ENCODE results near the gene PSMD5.
"Not testable (repeated sequence)": the region's sequence is repeated elsewhere in the genome, so short reads cannot be mapped to it uniquely, and the experiment has no call there.

Gene PSMD5

DNA sequence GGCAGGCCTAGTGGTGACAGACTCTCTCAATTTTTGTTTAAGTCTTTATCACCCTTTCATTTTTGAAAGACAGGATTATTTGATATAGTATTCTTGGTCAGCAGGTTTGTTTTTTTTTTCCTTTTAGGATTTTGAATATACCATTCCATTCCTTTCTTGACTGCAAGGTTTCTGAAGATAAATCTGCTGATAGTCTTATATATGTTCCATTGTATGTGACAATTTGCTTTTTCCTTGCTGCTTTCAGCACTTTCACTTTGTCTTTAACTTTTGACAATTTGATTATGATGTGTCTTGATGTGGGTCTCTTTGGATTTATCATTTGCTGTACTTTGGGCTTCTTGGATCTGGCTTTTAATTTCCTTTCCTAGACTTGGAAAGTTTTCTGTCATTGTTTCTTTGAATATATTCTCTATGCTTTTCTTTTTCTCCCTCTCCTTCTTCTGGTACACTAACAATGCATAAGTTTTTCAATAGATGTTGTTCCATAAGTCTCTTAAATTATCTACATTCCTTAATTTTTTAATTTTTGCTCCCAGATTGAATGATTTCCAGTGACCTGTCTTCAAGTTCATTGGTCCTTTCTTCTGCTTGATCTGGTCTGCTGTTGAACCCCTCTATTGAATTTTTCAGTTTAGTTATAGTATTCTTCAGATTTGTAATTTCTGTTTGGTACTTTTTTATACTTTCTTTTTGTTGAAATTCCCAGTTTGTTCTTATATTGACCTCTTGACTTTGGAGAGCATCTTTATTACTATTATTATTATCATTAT lies 34.9 kb downstream of the PSMD5 start:
- Histone ChIP-seq H3K9ac (ENCODE audit: low read depth, low read length) (no peak overlapping the region), H3K36me3 (ENCODE audit: control insufficient read depth, insufficient read depth, low read length) (no peaks in the 10 kb centered on the region), H3K9me3 (ENCODE audit: control insufficient read depth, insufficient read depth, low read length) (peaks cover 20% of the 10 kb centered on the region), H3K4me1 (ENCODE audit: control insufficient read depth, insufficient read depth, low read length) (no peaks in the 10 kb centered on the region), H3K27me3 (ENCODE audit: control insufficient read depth, insufficient read depth, low read length) (no peaks in the 10 kb centered on the region), H3K27ac (ENCODE audit: low read depth, low read length) (no peak overlapping the region), H3K4me3 (ENCODE audit: low read depth, low read length) (no peak overlapping the region)

DNA sequence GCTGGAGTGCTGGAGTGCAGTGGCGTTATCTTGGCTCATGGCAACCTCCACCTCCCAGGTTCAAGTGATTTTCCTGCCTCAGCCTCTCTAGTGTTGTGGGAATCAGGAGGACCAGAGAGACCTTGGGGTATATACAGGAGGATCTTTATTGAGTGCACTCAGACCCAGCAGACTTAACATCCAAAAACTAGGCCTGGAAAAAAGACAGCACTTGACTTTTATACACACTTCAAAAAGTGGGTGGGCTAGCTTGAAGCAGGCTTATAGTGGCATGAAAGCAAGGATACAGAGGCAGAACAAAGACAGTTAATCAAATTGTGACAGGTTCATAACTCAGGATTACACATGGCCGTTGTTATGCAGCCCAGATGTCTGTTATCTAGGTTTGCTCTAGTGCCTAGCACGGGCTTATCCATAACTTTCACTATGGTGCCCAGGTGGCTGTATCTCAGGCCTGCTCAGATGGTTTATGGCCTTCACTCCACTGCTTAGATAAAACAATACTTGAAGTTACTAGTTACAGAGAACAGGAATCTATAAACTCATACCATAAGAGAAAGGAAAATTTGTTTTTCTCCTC lies 37.8 kb downstream of the PSMD5 start:
- peaks cover 20% of the 10 kb centered on the region for H3K9me3 ChIP-seq (ENCODE audit: control insufficient read depth, insufficient read depth, low read length)
- not testable (repeated sequence) for H3K4me1 ChIP-seq (ENCODE audit: control insufficient read depth, insufficient read depth, low read length); H3K36me3 ChIP-seq (ENCODE audit: control insufficient read depth, insufficient read depth, low read length); H3K9ac ChIP-seq (ENCODE audit: low read depth, low read length); H3K27ac ChIP-seq (ENCODE audit: low read depth, low read length); H3K4me3 ChIP-seq (ENCODE audit: low read depth, low read length); H3K27me3 ChIP-seq (ENCODE audit: control insufficient read depth, insufficient read depth, low read length)

DNA sequence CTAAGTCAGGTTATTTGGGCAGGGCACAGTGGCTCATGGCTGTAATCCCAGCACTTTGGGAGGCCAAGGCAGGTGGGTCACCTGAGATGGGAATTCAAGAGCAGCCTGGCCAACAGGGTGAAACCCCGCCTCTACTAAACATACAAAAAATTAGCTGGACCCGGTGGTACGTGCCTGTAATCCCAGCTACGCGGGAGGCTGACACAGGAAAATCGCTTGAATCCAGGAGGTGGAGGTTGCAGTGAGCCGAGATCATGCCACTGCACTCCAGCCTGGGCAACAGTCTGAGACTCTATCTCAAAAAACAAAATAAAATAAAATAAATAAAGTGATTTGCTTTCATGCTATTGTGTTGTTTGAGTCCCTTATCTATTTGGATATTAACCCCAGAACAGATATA lies 41.3 kb downstream of the PSMD5 start:
- H3K4me1 ChIP-seq (ENCODE audit: control insufficient read depth, insufficient read depth, low read length) = no peaks in the 10 kb centered on the region
- H3K9ac ChIP-seq (ENCODE audit: low read depth, low read length) = no peak overlapping the region
- H3K27ac ChIP-seq (ENCODE audit: low read depth, low read length) = no peak overlapping the region
- peaks cover 9% of the 10 kb centered on the region for H3K9me3 ChIP-seq (ENCODE audit: control insufficient read depth, insufficient read depth, low read length)
- H3K27me3 ChIP-seq (ENCODE audit: control insufficient read depth, insufficient read depth, low read length) = no peaks in the 10 kb centered on the region
- no peak overlapping the region for H3K4me3 ChIP-seq (ENCODE audit: low read depth, low read length)
- no peaks in the 10 kb centered on the region for H3K36me3 ChIP-seq (ENCODE audit: control insufficient read depth, insufficient read depth, low read length)

DNA sequence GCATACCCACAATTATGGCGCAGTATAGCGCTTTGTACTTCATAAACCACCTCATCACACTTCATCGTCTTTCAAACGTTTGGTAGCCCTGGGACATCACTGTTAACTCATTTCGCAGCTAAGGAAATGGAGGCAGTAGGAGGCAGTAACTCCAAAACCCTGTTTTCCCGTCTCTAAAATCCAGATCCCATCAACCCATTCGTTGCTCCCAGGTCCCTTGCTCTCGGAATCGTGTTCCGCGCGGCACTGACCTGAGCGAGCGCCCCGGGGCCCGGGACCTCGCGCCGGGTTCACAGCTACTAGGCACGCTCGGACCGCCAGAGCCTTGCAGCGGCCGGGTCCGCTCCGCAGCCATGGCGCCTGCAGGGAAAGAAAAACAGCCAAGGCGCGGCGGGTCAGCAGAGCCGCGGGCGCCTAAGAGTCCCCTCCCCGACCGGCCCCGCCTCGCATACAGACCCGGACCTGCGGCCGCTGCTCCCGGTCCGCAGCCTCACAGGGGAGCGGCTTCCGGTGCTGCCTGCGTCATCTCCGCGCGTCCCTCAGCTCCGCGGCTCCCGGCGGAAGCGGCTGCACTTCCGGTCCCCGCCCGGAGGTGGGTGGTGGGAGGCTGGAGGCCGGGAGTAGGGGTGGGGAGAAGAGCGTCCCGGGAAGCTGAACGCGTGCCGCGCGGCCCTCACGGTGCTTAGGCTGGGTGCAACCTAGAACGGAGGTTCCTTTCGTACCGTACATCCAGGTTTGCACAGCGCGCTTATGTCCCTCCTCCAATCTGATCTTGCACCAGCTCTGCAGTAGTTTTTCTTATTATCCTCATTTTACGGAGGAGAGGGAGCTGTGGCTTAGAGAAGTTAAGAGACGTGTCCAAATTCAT lies 49.6 kb downstream of the PSMD5 start, which contains the start of gene FBXW2:
TSS of gene FBXW2 (minus strand) at position 519 of the 868 bp plus-strand sequence. CDS start 5,158 bp downstream, outside the sequence.
- Histone ChIP-seq H3K27ac (ENCODE audit: low read depth, low read length) (peak within 1 kb of the TSS; percentile 96), H3K4me1 (ENCODE audit: control insufficient read depth, insufficient read depth, low read length) (0 out of 2 replicates have a peak, but pooled peaks cover 4% of the 10 kb centered on the region), H3K9ac (ENCODE audit: low read depth, low read length) (peak within 1 kb of the TSS; percentile 96), H3K27me3 (ENCODE audit: control insufficient read depth, insufficient read depth, low read length) (no peaks in the 10 kb centered on the region), H3K9me3 (ENCODE audit: control insufficient read depth, insufficient read depth, low read length) (no peaks in the 10 kb centered on the region), H3K36me3 (ENCODE audit: control insufficient read depth, insufficient read depth, low read length) (peaks cover 17% of the 10 kb centered on the region), H3K4me3 (ENCODE audit: low read depth, low read length) (peak within 1 kb of the TSS; percentile 90)

DNA sequence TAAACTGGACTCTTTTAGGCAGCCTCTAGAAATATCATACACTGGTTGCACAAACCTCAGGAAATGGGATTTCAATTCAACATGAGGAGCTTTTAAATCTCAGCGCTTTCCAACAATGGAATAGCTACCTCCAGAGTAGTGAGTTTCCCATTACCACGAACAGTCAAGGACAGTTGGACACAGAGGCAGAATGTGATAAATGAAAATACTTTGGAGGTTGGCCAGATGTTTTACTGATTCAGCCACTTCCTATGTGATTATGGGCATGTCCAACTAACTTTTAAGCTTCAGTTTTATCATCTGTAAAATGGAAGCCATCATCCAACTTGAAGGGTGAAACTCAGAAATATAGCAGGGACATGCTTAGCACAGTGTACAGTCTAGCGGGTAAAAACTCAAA lies 51.6 kb downstream of the PSMD5 start:
- no peak overlapping the region for H3K9ac ChIP-seq (ENCODE audit: low read depth, low read length)
- H3K4me1 ChIP-seq (ENCODE audit: control insufficient read depth, insufficient read depth, low read length) = 0 out of 2 replicates have a peak, but pooled peaks cover 4% of the 10 kb centered on the region
- no peaks in the 10 kb centered on the region for H3K9me3 ChIP-seq (ENCODE audit: control insufficient read depth, insufficient read depth, low read length)
- no peaks in the 10 kb centered on the region for H3K27me3 ChIP-seq (ENCODE audit: control insufficient read depth, insufficient read depth, low read length)
- peaks cover 35% of the 10 kb centered on the region for H3K36me3 ChIP-seq (ENCODE audit: control insufficient read depth, insufficient read depth, low read length)
- H3K27ac ChIP-seq (ENCODE audit: low read depth, low read length) = no peak overlapping the region
- H3K4me3 ChIP-seq (ENCODE audit: low read depth, low read length) = no peak overlapping the region

DNA sequence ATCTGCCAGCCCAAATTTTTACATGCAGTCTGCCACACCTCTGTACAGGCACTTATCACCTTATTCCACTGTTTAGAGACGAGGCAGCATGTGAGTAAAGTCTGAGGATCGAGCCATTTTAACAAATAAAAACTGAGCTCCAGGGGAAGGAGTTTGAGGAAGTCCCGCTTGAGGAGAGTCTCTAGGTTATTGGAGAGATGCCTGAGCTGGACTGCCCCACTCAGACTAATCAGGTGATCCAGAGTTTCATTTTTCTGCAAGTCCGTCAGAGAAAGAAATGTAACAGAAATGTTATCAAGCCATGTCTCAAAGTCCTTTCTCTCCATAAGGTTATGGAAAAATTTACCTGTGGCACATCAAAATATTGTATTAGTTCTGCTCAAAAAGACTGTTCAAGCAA lies 54.8 kb downstream of the PSMD5 start:
- Histone ChIP-seq H3K36me3 (ENCODE audit: control insufficient read depth, insufficient read depth, low read length) (peaks cover 52% of the 10 kb centered on the region), H3K27ac (ENCODE audit: low read depth, low read length) (no peak overlapping the region), H3K4me3 (ENCODE audit: low read depth, low read length) (no peak overlapping the region), H3K9me3 (ENCODE audit: control insufficient read depth, insufficient read depth, low read length) (no peaks in the 10 kb centered on the region), H3K4me1 (ENCODE audit: control insufficient read depth, insufficient read depth, low read length) (0 out of 2 replicates have a peak, but pooled peaks cover 4% of the 10 kb centered on the region), H3K9ac (ENCODE audit: low read depth, low read length) (no peak overlapping the region), H3K27me3 (ENCODE audit: control insufficient read depth, insufficient read depth, low read length) (no peaks in the 10 kb centered on the region)

DNA sequence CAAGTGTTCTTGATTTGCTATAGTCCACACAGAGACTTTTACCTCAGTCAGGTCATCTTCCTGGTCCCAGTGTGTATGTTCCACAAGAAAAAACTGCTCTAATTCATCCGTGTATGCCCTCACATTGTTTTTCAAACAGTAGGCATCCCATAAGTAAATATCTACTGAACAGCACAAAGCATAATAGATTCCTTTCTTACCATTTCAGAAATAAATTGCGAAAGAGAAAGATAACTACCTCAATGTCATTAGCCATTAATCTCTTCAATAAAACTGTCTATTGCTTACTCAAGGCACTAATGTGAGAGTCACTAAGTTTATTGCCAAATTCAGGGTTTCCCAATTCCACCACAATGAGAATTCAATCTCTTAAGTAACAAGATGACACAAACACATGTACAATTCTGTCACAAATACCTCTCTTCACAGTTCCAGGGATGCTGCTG lies 59.1 kb downstream of the PSMD5 start:
- no peaks in the 10 kb centered on the region for H3K27me3 ChIP-seq (ENCODE audit: control insufficient read depth, insufficient read depth, low read length)
- no peaks in the 10 kb centered on the region for H3K9me3 ChIP-seq (ENCODE audit: control insufficient read depth, insufficient read depth, low read length)
- H3K36me3 ChIP-seq (ENCODE audit: control insufficient read depth, insufficient read depth, low read length) = peaks cover 54% of the 10 kb centered on the region
- no peak overlapping the region for H3K9ac ChIP-seq (ENCODE audit: low read depth, low read length)
- H3K4me1 ChIP-seq (ENCODE audit: control insufficient read depth, insufficient read depth, low read length) = no peaks in the 10 kb centered on the region
- no peak overlapping the region for H3K4me3 ChIP-seq (ENCODE audit: low read depth, low read length)
- H3K27ac ChIP-seq (ENCODE audit: low read depth, low read length) = no peak overlapping the region

DNA sequence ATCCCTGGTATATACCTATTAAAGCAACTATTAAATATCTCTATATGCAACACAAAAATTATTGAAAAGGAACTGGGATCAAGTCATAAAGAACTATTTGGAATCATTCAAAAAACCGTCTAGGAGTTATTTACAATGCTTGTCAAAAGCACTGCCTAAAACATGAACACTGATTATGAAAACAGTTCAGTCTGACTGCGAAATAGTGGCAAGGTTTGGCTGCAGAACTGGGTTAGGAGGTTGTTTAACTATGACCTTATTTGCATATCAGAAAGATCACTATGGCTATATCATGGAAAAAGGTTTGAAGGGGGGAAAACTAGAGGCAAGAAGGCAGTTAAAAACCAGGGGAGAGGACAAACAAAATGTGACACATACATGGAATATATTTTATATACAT lies 61.5 kb downstream of the PSMD5 start:
- Histone ChIP-seq H3K9ac (ENCODE audit: low read depth, low read length) (no peak overlapping the region), H3K36me3 (ENCODE audit: control insufficient read depth, insufficient read depth, low read length) (peaks cover 56% of the 10 kb centered on the region), H3K27me3 (ENCODE audit: control insufficient read depth, insufficient read depth, low read length) (no peaks in the 10 kb centered on the region), H3K4me3 (ENCODE audit: low read depth, low read length) (no peak overlapping the region), H3K4me1 (ENCODE audit: control insufficient read depth, insufficient read depth, low read length) (no peaks in the 10 kb centered on the region), H3K27ac (ENCODE audit: low read depth, low read length) (no peak overlapping the region), H3K9me3 (ENCODE audit: control insufficient read depth, insufficient read depth, low read length) (no peaks in the 10 kb centered on the region)

DNA sequence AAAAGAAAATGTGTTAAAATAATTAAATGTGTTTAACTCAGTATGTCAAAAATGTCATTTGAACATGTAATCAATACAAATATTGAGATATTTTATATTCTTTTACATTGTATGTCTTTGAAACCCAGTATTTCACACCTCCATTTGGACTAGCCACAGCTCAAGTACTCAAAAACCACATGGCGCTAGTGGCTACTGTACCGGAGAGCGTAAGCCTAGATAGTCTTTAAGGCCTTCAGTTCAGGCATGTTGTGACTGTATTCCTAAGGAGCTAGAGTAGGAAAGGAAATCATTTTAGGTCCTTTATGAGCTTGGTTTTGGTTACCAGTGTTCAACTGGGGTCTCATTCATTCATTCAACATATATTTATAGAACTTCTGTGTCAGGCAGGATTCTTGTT lies 62.4 kb downstream of the PSMD5 start:
- peaks cover 61% of the 10 kb centered on the region for H3K36me3 ChIP-seq (ENCODE audit: control insufficient read depth, insufficient read depth, low read length)
- H3K27ac ChIP-seq (ENCODE audit: low read depth, low read length) = no peak overlapping the region
- H3K4me3 ChIP-seq (ENCODE audit: low read depth, low read length) = no peak overlapping the region
- no peak overlapping the region for H3K9ac ChIP-seq (ENCODE audit: low read depth, low read length)
- H3K27me3 ChIP-seq (ENCODE audit: control insufficient read depth, insufficient read depth, low read length) = no peaks in the 10 kb centered on the region
- no peaks in the 10 kb centered on the region for H3K9me3 ChIP-seq (ENCODE audit: control insufficient read depth, insufficient read depth, low read length)
- no peaks in the 10 kb centered on the region for H3K4me1 ChIP-seq (ENCODE audit: control insufficient read depth, insufficient read depth, low read length)

DNA sequence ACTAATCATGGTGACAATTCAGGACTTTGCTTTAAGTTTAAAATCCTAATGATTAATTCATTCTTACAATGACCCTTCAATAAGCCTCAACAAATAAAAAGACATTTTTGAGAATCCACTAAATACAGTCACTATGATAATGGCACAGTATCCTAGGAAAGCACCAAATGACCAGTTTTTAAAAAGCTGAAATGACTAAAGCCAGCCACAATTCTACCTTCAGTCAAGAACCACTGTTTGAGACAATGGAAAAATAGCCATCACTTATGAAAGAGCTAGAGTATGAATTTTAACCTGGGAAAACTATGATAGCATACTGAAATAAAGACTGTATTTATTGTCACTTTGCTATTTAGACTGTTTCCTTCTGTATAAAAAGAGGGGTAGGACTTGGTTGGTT lies 63.5 kb downstream of the PSMD5 start:
- no peaks in the 10 kb centered on the region for H3K27me3 ChIP-seq (ENCODE audit: control insufficient read depth, insufficient read depth, low read length)
- no peaks in the 10 kb centered on the region for H3K9me3 ChIP-seq (ENCODE audit: control insufficient read depth, insufficient read depth, low read length)
- no peak overlapping the region for H3K9ac ChIP-seq (ENCODE audit: low read depth, low read length)
- no peaks in the 10 kb centered on the region for H3K4me1 ChIP-seq (ENCODE audit: control insufficient read depth, insufficient read depth, low read length)
- H3K27ac ChIP-seq (ENCODE audit: low read depth, low read length) = no peak overlapping the region
- no peak overlapping the region for H3K4me3 ChIP-seq (ENCODE audit: low read depth, low read length)
- H3K36me3 ChIP-seq (ENCODE audit: control insufficient read depth, insufficient read depth, low read length) = peaks cover 67% of the 10 kb centered on the region
